Upper lobe of left lung (tissue), 6 donors: ENCODE data around the gene CCDC38. TPM values are rescaled to one million over a fixed set of nuclear protein-coding genes. Genes with fewer than 3 reads are reported as not detected.

Experiments used
- ATAC-seq, 2 donors: fragments of 200-7000 bp; cut with Tn5 transposase; one replicate each; pipeline ENCODE4 v1.9.1; 2022; ENCODE audit warnings: mild to moderate bottlenecking in 2 of 2, moderate library complexity in 2 of 2; ENCODE audit not compliant: low FRiP score in 2 of 2
- DNase-seq, 2 donors: peaks; one replicate each; pipeline ENCODE4 v3.0.0-alpha.2; 2019 to 2020
- H3K27ac ChIP-seq, 4 donors: fragments of 200-600 bp; sonication (generic); one replicate each; pipeline ENCODE4 v1.5.1; 2016 to 2019
- H3K27me3 ChIP-seq, 4 donors: fragments of 200-600 bp; sonication (generic); one replicate each; pipeline ENCODE4 v1.5.1; 2017 to 2019
- H3K36me3 ChIP-seq, 4 donors: fragments of 200-600 bp; sonication (generic); one replicate each; pipeline ENCODE4 v1.5.1; 2016 to 2019
- H3K4me1 ChIP-seq, 4 donors: fragments of 200-600 bp; sonication (generic); one replicate each; pipeline ENCODE4 v1.5.1; 2018 to 2019
- H3K4me3 ChIP-seq, 4 donors: fragments of 200-600 bp; sonication (generic); one replicate each; pipeline ENCODE4 v1.5.1; 2017 to 2019; ENCODE audit warnings: mild to moderate bottlenecking in 2 of 4, moderate library complexity in 1 of 4
- H3K9me3 ChIP-seq, 4 donors: fragments of 200-600 bp; sonication (generic); one replicate each; pipeline ENCODE4 v1.5.1; 2018 to 2019
- CTCF ChIP-seq, 6 experiments: fragments of 450-650 bp in 4 of 6; fragments of 200-600 bp in 2 of 6; sonication (generic) in 2 of 6; IDR thresholded peaks; one replicate each; pipeline ENCODE4 v1.5.1; 2016 to 2019; ENCODE audit warnings: antibody characterized with exemption in 6 of 6
- EP300 ChIP-seq, 4 donors: sonication (generic); formaldehyde crosslinking; IDR thresholded peaks; one replicate each; pipeline ENCODE4 v1.5.1; 2017; ENCODE audit warnings: antibody characterized with exemption in 4 of 4, control low read depth in 2 of 4
- POLR2A ChIP-seq, 4 donors: fragments of 450-650 bp; IDR thresholded peaks; one replicate each; pipeline ENCODE4 v1.5.1; 2016 to 2017; ENCODE audit warnings: antibody characterized with exemption in 4 of 4, mild to moderate bottlenecking in 2 of 4
- POLR2AphosphoS5 ChIP-seq, 2 donors: sonication (generic); formaldehyde crosslinking; IDR thresholded peaks; one replicate each; pipeline ENCODE4 v1.5.1; 2017; ENCODE audit warnings: antibody characterized with exemption in 2 of 2
- WGBS, 2 donors: methylation state at CpG; one replicate each; pipeline ENCODE4 v1.1.5; 2017 to 2018; 5-methylcytosine and 5-hydroxymethylcytosine counted together
- total RNA-seq, 6 donors: library from RNA; depleted of rRNA in 4 of 6; stranded (reverse); fragments of >200 nt in 4 of 6; gene quantifications; one replicate each; pipeline versions ENCODE4 v1.1.0 to v1.2.1, GENCODE V29; 2016 to 2021
- donor health status: DM: no; HTN: no; CAD: no; lungs with moderate emphysema.
- donor health status: DM: no; HTN: yes; CAD: no; lungs with severe emphysema.

CCDC38 gene
- total RNA-seq, 6 donors from 2014 or later, result 0.13 to 0.14 TPM; not detected in 4

- no peak for DNase-seq
- no peak overlapping the region for H3K27ac ChIP-seq
- H3K4me3 ChIP-seq, result no peak overlapping the region
- TF ChIP-seq POLR2AphosphoS5 (IDR thresholded peaks at IDR 0.05) (no peak), POLR2A (IDR thresholded peaks at IDR 0.05) (no peak), EP300 (IDR thresholded peaks at IDR 0.05) (no peak), CTCF (IDR thresholded peaks at IDR 0.05) (no peak)
- no peaks in the 10 kb centered on the region for H3K4me1 ChIP-seq
- no peaks in the 10 kb centered on the region for H3K9me3 ChIP-seq
- ATAC-seq, result no peak
- no peaks in the 10 kb centered on the region for H3K27me3 ChIP-seq
- H3K36me3 ChIP-seq, result no peaks in the 10 kb centered on the region
Measured at GRCh38 chr12:95908573-95908972, 33.8 kb downstream of the CCDC38 start.

- no peak for DNase-seq
- H3K27me3 ChIP-seq, result no peaks in the 10 kb centered on the region
- peaks cover 0 to 4% (median under 1%) of the 10 kb centered on the region in 4 donors for H3K9me3 ChIP-seq
- WGBS, 2 donors, result 70 to 74% methylated on average over 4 of the region's 4 CpGs
- H3K4me3 ChIP-seq, result no peak overlapping the region
- TF ChIP-seq POLR2AphosphoS5 (IDR thresholded peaks at IDR 0.05) (no peak), CTCF (IDR thresholded peaks at IDR 0.05) (no peak), EP300 (IDR thresholded peaks at IDR 0.05) (no peak), POLR2A (IDR thresholded peaks at IDR 0.05) (no peak)
- no peak for ATAC-seq
- no peaks in the 10 kb centered on the region for H3K36me3 ChIP-seq
- no peak overlapping the region for H3K27ac ChIP-seq
- no peaks in the 10 kb centered on the region for H3K4me1 ChIP-seq
Measured at GRCh38 chr12:95898081-95898480, 44.3 kb downstream of the CCDC38 start.

GRCh38 chr12:95896846-95897245 lies 45.6 kb downstream of the CCDC38 start:
- Histone ChIP-seq H3K27ac (no peak overlapping the region), H3K36me3 (no peaks in the 10 kb centered on the region), H3K9me3 (no peaks in the 10 kb centered on the region), H3K4me1 (no peaks in the 10 kb centered on the region), H3K4me3 (no peak overlapping the region), H3K27me3 (no peaks in the 10 kb centered on the region)
- DNase-seq (no peak), ATAC-seq (no peak)
- WGBS, 2 donors, result 87 to 94% methylated on average over 4 of the region's 4 CpGs
- TF ChIP-seq CTCF (IDR thresholded peaks at IDR 0.05) (no peak), EP300 (IDR thresholded peaks at IDR 0.05) (no peak), POLR2A (IDR thresholded peaks at IDR 0.05) (no peak), POLR2AphosphoS5 (IDR thresholded peaks at IDR 0.05) (no peak)

GRCh38 chr12:95890958-95891357 lies 51.5 kb downstream of the CCDC38 start:
- H3K27me3 ChIP-seq, result no peaks in the 10 kb centered on the region
- ATAC-seq, result no peak
- no peak overlapping the region for H3K4me3 ChIP-seq
- TF ChIP-seq EP300 (IDR thresholded peaks at IDR 0.05) (no peak), CTCF (IDR thresholded peaks at IDR 0.05) (no peak), POLR2A (IDR thresholded peaks at IDR 0.05) (no peak), POLR2AphosphoS5 (IDR thresholded peaks at IDR 0.05) (no peak)
- WGBS, 2 donors, result 81% methylated on average over 3 of the region's 3 CpGs
- H3K4me1 ChIP-seq, result no peaks in the 10 kb centered on the region
- no peak overlapping the region for H3K27ac ChIP-seq
- no peak for DNase-seq
- H3K9me3 ChIP-seq, result no peaks in the 10 kb centered on the region
- H3K36me3 ChIP-seq, result no peaks in the 10 kb centered on the region

- no peaks in the 10 kb centered on the region for H3K36me3 ChIP-seq
- H3K27ac ChIP-seq, result no peak overlapping the region
- WGBS, 2 donors, result 70 to 87% methylated on average over 5 of the region's 5 CpGs
- H3K9me3 ChIP-seq, result peaks cover 0 to 6% (median 0%) of the 10 kb centered on the region in 4 donors
- no peaks in the 10 kb centered on the region for H3K27me3 ChIP-seq
- peaks cover 0 to 6% (median 0%) of the 10 kb centered on the region in 4 donors for H3K4me1 ChIP-seq
- ATAC-seq (no peak), DNase-seq (no peak)
- TF ChIP-seq POLR2A (IDR thresholded peaks at IDR 0.05) (no peak), CTCF (IDR thresholded peaks at IDR 0.05) (no peak), EP300 (IDR thresholded peaks at IDR 0.05) (no peak)
- H3K4me3 ChIP-seq, result no peak overlapping the region
Measured at GRCh38 chr12:95887311-95887710, 55.1 kb downstream of the CCDC38 start.
